Calu3 (cell line): Measurements from ENCODE around the gene TGFBR2. TPM values are rescaled to one million over a fixed set of nuclear protein-coding genes. Genes with fewer than 3 reads are reported as not detected.

Source experiments
- BruUV-seq: library from RNA; stranded (reverse); fragments of 400-500 nt; replicated peaks from 2 replicates; lab custom pipeline; 2021; lab: Mats Ljungman, UMichigan
- CTCF ChIA-PET: fragments of 300-600 bp; sonication (Branson Sonifier 250); formaldehyde crosslinking; loops from one replicate; lab custom pipeline; 2022; ENCODE audit warnings: antibody characterized with exemption; lab: Charles Lee
- DNase-seq: peaks from one replicate; pipeline ENCODE4 v3.0.0; 2022
- H3K27ac Mint-ChIP-seq: one replicate; pipeline ENCODE4 v1.8.0; 2022; ENCODE audit warnings: mixed read lengths; ENCODE audit not compliant: unreplicated experiment
- H3K27me3 Mint-ChIP-seq: one replicate; pipeline ENCODE4 v1.8.0; 2022; ENCODE audit warnings: mixed read lengths; ENCODE audit not compliant: unreplicated experiment
- H3K36me3 Mint-ChIP-seq: one replicate; pipeline ENCODE4 v1.8.0; 2022; ENCODE audit warnings: mild to moderate bottlenecking, moderate library complexity, mixed read lengths; ENCODE audit not compliant: insufficient read depth, unreplicated experiment
- H3K4me1 Mint-ChIP-seq: one replicate; pipeline ENCODE4 v1.8.0; 2022; ENCODE audit warnings: mild to moderate bottlenecking, low read depth, mixed read lengths; ENCODE audit not compliant: unreplicated experiment
- H3K4me3 Mint-ChIP-seq: one replicate; pipeline ENCODE4 v1.8.0; 2022; ENCODE audit warnings: mild to moderate bottlenecking, low read depth, moderate library complexity, mixed read lengths; ENCODE audit not compliant: unreplicated experiment
- H3K9me3 Mint-ChIP-seq: one replicate; pipeline ENCODE4 v1.8.0; 2022; ENCODE audit warnings: low read depth, mixed read lengths; ENCODE audit not compliant: unreplicated experiment
- intact Hi-C: fragments of 100-400 bp; cut with micrococcal nuclease; formaldehyde crosslinking; loops from one replicate; pipeline ENCODE4 v1.10.0; 2022; ENCODE audit not compliant: unreplicated experiment
- total RNA-seq: library from RNA; stranded (reverse); gene quantifications from 2 replicates; pipeline ENCODE4 v1.2.3, GENCODE V29; 2022
- TF ChIP-seq, protein P1 (sequence below): fragments of 200-600 bp; IDR thresholded peaks from one replicate; pipeline ENCODE4 v1.8.0; 2022; ENCODE audit warnings: antibody characterized with exemption; ENCODE audit not compliant: unreplicated experiment

Gene TGFBR2
- total RNA-seq, 1 experiment from 2014 or later: 105 TPM

DNA sequence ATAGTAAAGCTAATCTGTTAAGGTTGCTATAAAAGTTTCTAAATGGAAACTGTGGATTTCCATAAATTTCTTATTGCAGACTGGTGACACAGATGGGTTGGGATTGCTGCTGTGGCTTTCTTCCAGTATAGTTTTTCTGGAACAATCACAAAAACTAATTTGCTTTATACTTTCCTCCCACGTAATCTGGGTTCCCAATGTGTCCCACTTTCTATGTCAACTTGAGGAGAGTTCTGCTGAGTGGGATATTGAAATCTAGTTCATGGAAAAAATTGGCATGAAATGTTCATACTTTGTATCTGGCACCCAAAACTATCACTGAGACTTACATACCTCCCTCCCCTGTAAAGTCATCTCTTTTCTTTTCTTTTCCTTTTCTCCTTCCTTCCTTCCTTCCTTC is 126.8 kb downstream of the TGFBR2 start:
- CTCF ChIA-PET: interaction anchor here (0.6 to 0.7 kb wide), 3 partner anchors 12 to 343 kb away, joined by 3 to 6 read pairs (median 3); no protein-coding TSS in a partner anchor
- intact Hi-C loops: no loop called here
- TF ChIP-seq, protein P1, sequence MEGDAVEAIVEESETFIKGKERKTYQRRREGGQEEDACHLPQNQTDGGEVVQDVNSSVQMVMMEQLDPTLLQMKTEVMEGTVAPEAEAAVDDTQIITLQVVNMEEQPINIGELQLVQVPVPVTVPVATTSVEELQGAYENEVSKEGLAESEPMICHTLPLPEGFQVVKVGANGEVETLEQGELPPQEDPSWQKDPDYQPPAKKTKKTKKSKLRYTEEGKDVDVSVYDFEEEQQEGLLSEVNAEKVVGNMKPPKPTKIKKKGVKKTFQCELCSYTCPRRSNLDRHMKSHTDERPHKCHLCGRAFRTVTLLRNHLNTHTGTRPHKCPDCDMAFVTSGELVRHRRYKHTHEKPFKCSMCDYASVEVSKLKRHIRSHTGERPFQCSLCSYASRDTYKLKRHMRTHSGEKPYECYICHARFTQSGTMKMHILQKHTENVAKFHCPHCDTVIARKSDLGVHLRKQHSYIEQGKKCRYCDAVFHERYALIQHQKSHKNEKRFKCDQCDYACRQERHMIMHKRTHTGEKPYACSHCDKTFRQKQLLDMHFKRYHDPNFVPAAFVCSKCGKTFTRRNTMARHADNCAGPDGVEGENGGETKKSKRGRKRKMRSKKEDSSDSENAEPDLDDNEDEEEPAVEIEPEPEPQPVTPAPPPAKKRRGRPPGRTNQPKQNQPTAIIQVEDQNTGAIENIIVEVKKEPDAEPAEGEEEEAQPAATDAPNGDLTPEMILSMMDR: no peak
- Mint-ChIP-seq H3K4me1 (no peaks in the 10 kb centered on the region), H3K4me3 (no peak overlapping the region), H3K9me3 (no peaks in the 10 kb centered on the region), H3K27ac (no peak overlapping the region), H3K36me3 (no peaks in the 10 kb centered on the region), H3K27me3 (no peaks in the 10 kb centered on the region)
- DNase-seq: no peak
- no TSS peak for BruUV-seq

DNA sequence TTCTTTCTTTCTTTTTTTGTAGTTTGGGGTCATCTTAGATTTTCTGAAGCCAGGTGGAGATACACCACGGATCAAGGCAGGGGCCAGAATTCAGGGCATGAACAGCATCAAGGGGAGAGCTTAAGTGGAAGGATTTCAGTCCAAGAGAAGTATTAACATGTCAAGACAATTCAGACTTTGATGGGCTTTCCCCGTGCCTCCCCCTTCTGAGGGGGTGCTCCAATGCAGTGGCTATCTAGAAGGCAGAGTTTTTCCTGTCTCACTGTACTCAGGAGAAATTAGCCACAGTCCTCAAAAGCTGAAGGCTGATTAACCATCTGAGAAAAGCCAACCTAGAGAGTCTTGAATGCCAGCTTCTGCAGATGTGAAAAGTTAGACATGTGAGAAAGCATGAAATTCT is 127.3 kb downstream of the TGFBR2 start:
- intact Hi-C loops: no loop called here
- Mint-ChIP-seq H3K36me3 (no peaks in the 10 kb centered on the region), H3K4me1 (no peaks in the 10 kb centered on the region), H3K27me3 (no peaks in the 10 kb centered on the region), H3K4me3 (no peak overlapping the region), H3K27ac (no peak overlapping the region), H3K9me3 (no peaks in the 10 kb centered on the region)
- BruUV-seq: no TSS peak
- CTCF ChIA-PET: interaction anchor here (0.6 to 0.7 kb wide), 3 partner anchors 45 to 691 kb away, joined by 3 read pairs; no protein-coding TSS in a partner anchor
- TF ChIP-seq, protein P1: no peak
- no peak for DNase-seq

DNA sequence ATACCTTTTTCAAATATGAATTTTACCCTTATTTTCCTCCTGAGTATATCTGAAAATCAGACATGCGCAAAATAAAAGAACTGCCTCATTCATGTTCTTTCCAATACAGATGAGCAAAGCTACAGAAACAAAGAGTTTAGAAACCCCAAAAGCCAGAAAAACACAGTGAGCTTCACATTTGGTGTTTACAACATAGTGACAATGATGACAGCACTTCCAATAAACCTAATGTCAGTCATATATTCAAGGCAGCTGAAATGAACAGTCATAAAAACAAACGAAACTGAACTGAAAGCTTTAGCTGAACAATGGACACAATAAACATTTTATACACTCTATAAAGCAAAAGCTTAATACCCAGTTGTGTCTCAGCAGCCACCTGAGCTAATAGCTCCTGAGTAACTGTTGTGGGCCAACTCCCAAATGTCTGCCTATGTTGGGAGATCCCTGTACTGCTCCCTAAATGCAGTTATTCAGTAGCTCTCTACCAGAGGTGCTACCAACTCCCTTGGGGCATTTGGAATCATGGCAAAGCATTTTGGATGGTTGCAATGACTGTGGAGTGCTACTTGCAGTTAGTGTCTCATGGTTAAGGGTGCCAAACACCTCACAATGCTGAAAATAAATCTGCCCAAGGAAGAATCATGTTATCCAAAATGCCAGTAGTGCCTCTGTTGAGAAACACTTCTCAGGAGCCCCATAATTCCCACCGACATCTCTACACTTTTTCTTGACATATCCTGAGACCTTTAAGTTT is 131.5 kb downstream of the TGFBR2 start:
- TF ChIP-seq, protein P1: no peak
- intact Hi-C loops: no loop called here
- no peaks in the 10 kb centered on the region for H3K27me3 Mint-ChIP-seq
- no TSS peak for BruUV-seq
- H3K4me1 Mint-ChIP-seq: no peaks in the 10 kb centered on the region
- DNase-seq: no peak
- CTCF ChIA-PET: no interaction called here
- H3K36me3 Mint-ChIP-seq: no peaks in the 10 kb centered on the region
- H3K9me3 Mint-ChIP-seq: no peaks in the 10 kb centered on the region
- no peak overlapping the region for H3K4me3 Mint-ChIP-seq
- no peak overlapping the region for H3K27ac Mint-ChIP-seq

DNA sequence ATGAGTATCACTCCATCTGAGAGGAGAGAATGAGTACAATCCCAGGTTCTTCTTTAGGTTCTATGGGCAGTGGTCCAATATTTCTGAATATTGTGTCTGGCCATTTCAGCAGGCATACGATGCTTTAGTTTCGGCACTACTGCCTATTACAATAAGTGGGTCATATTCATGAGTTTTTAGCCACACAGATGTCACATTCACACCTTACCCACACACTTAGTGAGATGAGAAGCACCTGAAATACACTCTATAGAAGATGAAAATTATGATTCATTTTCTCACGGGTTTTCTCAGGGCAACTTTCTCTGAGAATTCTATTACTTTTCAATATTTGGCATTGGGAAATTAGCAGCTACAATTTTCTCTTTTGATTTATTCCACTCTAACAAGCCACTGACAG is 132.2 kb downstream of the TGFBR2 start:
- no peaks in the 10 kb centered on the region for H3K4me1 Mint-ChIP-seq
- no peaks in the 10 kb centered on the region for H3K27me3 Mint-ChIP-seq
- CTCF ChIA-PET: no interaction called here
- BruUV-seq: no TSS peak
- DNase-seq: no peak
- no peak overlapping the region for H3K27ac Mint-ChIP-seq
- H3K9me3 Mint-ChIP-seq: no peaks in the 10 kb centered on the region
- no peaks in the 10 kb centered on the region for H3K36me3 Mint-ChIP-seq
- H3K4me3 Mint-ChIP-seq: no peak overlapping the region
- intact Hi-C loops: no loop called here
- TF ChIP-seq, protein P1: no peak
